ENCODE results near the gene SEMA3D.

Gene SEMA3D

DNA sequence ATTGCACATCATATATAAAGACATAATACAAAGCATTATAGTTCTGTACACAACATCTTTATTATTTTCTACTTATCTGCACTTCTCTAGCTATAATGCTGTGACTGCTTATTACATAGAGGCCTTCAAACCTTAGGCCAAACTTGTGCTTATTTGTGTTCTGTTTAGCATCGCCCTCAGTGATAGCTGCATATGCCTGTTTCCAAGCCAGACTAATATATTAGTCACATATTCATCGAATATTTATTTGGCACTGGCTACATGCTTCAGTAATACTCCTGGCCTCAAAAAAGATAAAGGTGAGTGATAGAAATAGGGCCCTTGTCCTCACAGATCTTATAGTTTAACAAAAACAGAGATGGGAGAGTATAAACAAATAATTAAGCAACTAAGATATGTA, 30.2 kb upstream of the SEMA3D start:
- H3K9me3 ChIP-seq (ENCODE audit: control insufficient read depth, low read length) = no peaks in the 10 kb centered on the region
- H3K4me1 ChIP-seq (ENCODE audit: control insufficient read depth, insufficient read depth, low read length, poor library complexity, severe bottlenecking) = no peaks in the 10 kb centered on the region
- H3K36me3 ChIP-seq (ENCODE audit: control insufficient read depth, insufficient read depth, low read length) = no peaks in the 10 kb centered on the region
- H3K4me3 ChIP-seq (ENCODE audit: extremely low read depth, insufficient read depth, low read length, poor library complexity, severe bottlenecking) = no peak overlapping the region
- WGBS, 2 experiments (ENCODE audit: insufficient coverage in 2 of 2) = no CpG with 5 or more reads among the region's 2 CpGs
- H3K27ac ChIP-seq (ENCODE audit: low read depth, low read length, severe bottlenecking) = no peak overlapping the region

DNA sequence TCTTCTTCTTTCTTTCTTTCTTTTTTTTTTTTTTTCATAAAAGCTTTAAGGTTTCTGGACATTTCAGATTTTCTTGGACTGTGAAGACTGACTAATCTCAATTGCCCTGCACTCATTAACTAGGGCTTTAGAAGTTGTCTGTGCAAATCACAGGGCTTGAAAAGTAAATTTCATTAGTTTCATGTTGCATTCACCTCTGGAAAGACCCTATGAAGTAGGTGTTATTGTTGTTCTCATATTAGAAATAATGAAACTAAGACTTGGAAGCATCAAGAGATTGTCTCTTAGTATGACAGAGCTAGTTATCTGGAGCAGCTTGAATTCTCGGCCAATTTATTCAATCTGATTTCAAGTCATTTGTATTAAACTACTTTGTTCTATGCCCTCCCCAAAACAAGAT, 28.2 kb upstream of the SEMA3D start:
- no peak overlapping the region for H3K4me3 ChIP-seq (ENCODE audit: extremely low read depth, insufficient read depth, low read length, poor library complexity, severe bottlenecking)
- no peaks in the 10 kb centered on the region for H3K9me3 ChIP-seq (ENCODE audit: control insufficient read depth, low read length)
- no peak overlapping the region for H3K27ac ChIP-seq (ENCODE audit: low read depth, low read length, severe bottlenecking)
- WGBS, 2 experiments (ENCODE audit: insufficient coverage in 2 of 2) = no CpG with 5 or more reads among the region's 1 CpG
- no peaks in the 10 kb centered on the region for H3K4me1 ChIP-seq (ENCODE audit: control insufficient read depth, insufficient read depth, low read length, poor library complexity, severe bottlenecking)
- H3K36me3 ChIP-seq (ENCODE audit: control insufficient read depth, insufficient read depth, low read length) = no peaks in the 10 kb centered on the region

DNA sequence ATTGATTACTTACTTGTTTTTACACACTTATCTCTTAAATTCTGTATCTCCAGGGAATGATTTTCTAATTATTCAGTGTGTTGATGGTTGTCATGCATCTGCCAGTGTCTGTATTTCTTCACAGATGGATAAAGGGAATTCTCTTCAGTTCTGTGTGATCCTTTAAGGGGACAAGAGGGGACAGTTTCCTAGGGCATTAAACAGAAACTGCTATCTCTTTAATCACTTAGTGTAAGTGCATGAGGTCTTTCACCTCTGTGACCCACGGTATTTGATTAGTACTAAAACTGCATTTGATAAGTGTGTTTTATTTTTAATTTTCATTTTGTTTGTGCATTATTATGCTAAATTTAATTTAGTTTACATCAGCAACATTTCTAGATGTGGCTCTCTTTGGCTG, 26.6 kb upstream of the SEMA3D start:
- Histone ChIP-seq H3K4me1 (ENCODE audit: control insufficient read depth, insufficient read depth, low read length, poor library complexity, severe bottlenecking) (no peaks in the 10 kb centered on the region), H3K36me3 (ENCODE audit: control insufficient read depth, insufficient read depth, low read length) (no peaks in the 10 kb centered on the region), H3K4me3 (ENCODE audit: extremely low read depth, insufficient read depth, low read length, poor library complexity, severe bottlenecking) (no peak overlapping the region), H3K9me3 (ENCODE audit: control insufficient read depth, low read length) (no peaks in the 10 kb centered on the region), H3K27ac (ENCODE audit: low read depth, low read length, severe bottlenecking) (no peak overlapping the region)
- WGBS, 2 experiments (ENCODE audit: insufficient coverage in 2 of 2) = no CpG with 5 or more reads among the region's 1 CpG

DNA sequence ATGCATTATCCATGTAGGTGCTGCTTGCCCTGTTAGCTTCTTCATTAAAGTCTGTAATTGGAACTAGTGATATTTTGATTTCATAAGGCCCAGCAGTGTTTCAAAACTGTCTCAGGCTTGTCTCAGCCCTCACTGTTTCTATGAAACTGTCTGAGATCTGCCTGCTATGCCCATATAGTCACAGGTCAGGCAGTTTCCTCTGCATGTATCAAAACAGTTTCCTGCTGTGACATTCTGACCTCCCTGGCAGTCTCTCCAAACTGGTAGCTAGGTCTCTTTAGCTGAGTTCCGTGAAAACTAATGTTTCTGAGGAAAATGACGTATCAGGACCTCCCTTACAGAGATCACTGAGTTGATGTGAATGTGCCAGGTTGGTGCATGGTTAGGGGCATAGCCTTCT, 18.9 kb upstream of the SEMA3D start:
- no CpG with 5 or more reads among the region's 2 CpGs for WGBS, 2 experiments (ENCODE audit: insufficient coverage in 2 of 2)
- peaks cover 5% of the 10 kb centered on the region for H3K9me3 ChIP-seq (ENCODE audit: control insufficient read depth, low read length)
- no peak overlapping the region for H3K4me3 ChIP-seq (ENCODE audit: extremely low read depth, insufficient read depth, low read length, poor library complexity, severe bottlenecking)
- no peak overlapping the region for H3K27ac ChIP-seq (ENCODE audit: low read depth, low read length, severe bottlenecking)
- H3K36me3 ChIP-seq (ENCODE audit: control insufficient read depth, insufficient read depth, low read length) = no peaks in the 10 kb centered on the region
- H3K4me1 ChIP-seq (ENCODE audit: control insufficient read depth, insufficient read depth, low read length, poor library complexity, severe bottlenecking) = no peaks in the 10 kb centered on the region

DNA sequence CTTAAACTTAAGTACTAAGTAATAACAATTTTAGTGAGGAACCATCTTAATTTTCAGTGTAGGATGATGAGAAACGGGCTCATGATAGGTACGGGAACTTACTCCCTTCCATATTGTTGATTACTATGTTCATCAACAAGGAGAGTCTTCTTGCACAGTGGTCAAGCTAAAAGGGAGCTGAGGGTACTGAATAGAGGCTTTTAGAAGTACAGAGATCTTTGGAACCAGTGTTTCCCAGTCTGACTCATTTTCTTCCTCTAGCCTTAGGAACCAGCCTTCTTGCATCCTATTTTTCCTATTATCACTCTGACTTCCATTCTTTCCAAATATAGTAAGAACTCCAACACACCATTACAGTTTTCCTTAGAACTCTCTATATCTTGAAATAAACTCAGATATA, 17.6 kb upstream of the SEMA3D start:
- WGBS, 2 experiments (ENCODE audit: insufficient coverage in 2 of 2) = 80% methylated on average over 1 of the region's 2 CpGs; no CpG with 5 or more reads in 1 of the 2 experiments
- Histone ChIP-seq H3K9me3 (ENCODE audit: control insufficient read depth, low read length) (peaks cover 9% of the 10 kb centered on the region), H3K4me1 (ENCODE audit: control insufficient read depth, insufficient read depth, low read length, poor library complexity, severe bottlenecking) (no peaks in the 10 kb centered on the region), H3K4me3 (ENCODE audit: extremely low read depth, insufficient read depth, low read length, poor library complexity, severe bottlenecking) (no peak overlapping the region), H3K36me3 (ENCODE audit: control insufficient read depth, insufficient read depth, low read length) (no peaks in the 10 kb centered on the region), H3K27ac (ENCODE audit: low read depth, low read length, severe bottlenecking) (no peak overlapping the region)

DNA sequence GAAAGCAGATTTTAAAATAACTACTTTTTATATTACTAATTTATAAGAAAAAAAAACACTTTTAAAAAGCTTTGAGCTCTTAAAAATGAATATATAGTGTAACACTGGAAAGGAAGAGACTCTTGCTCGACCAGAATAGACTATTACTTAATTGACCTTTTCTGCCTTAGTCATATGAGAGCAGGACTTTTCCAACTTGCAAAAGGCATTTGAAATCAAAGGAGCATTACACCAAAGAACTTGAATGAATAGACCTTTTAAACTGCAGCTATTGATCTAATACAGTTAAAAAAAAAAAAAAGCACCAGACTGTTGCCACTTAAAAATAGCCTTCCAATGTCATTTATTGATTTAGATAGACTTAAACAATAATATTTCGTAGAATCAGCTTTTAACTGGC, 17.2 kb upstream of the SEMA3D start:
- WGBS, 2 experiments (ENCODE audit: insufficient coverage in 2 of 2) = 100% methylated on average over 1 of the region's 2 CpGs; no CpG with 5 or more reads in 1 of the 2 experiments
- Histone ChIP-seq H3K4me1 (ENCODE audit: control insufficient read depth, insufficient read depth, low read length, poor library complexity, severe bottlenecking) (no peaks in the 10 kb centered on the region), H3K9me3 (ENCODE audit: control insufficient read depth, low read length) (peaks cover 9% of the 10 kb centered on the region), H3K4me3 (ENCODE audit: extremely low read depth, insufficient read depth, low read length, poor library complexity, severe bottlenecking) (no peak overlapping the region), H3K36me3 (ENCODE audit: control insufficient read depth, insufficient read depth, low read length) (no peaks in the 10 kb centered on the region), H3K27ac (ENCODE audit: low read depth, low read length, severe bottlenecking) (no peak overlapping the region)

DNA sequence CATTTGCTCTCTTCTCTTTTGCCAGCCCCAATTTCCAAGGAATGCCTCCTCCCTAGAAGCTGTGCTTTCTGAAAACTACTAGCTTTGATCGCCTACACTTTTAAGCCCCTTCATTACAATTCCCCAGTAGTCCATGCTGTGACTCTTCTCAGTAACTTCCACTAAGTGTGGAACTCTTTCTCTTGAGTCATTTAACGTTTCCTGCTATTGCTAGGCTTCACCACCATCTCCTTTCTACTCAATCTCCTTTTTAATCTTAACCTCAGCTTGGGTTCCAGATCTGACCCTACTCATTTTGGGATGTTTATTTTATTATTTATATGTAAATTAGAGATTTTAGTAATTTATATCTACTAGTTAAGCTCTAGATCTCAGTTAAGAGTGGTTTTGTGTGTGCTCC, 14.4 kb upstream of the SEMA3D start:
- 87 to 94% methylated on average over 1 of the region's 2 CpGs for WGBS, 2 experiments (ENCODE audit: insufficient coverage in 2 of 2)
- Histone ChIP-seq H3K9me3 (ENCODE audit: control insufficient read depth, low read length) (peaks cover 9% of the 10 kb centered on the region), H3K27ac (ENCODE audit: low read depth, low read length, severe bottlenecking) (no peak overlapping the region), H3K4me1 (ENCODE audit: control insufficient read depth, insufficient read depth, low read length, poor library complexity, severe bottlenecking) (no peaks in the 10 kb centered on the region), H3K4me3 (ENCODE audit: extremely low read depth, insufficient read depth, low read length, poor library complexity, severe bottlenecking) (no peak overlapping the region), H3K36me3 (ENCODE audit: control insufficient read depth, insufficient read depth, low read length) (no peaks in the 10 kb centered on the region)

DNA sequence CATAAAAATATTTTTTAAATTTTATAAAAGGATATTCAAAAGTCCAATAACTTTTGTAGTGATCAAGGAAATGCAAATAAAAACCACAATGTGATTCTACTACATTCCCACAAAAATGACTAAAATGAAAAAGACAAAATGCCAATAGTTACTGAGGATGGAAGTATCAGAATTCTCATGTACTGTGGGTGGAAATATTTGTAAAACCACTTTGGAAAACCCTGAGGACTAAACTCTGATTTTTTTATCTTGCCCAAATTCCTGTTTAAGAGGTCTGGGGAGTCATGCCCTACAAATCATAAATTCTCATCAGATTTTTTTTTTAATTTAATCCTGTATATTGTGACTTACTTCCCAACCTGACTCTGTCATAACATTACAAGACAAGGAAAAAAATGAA, 9.8 kb upstream of the SEMA3D start:
- Histone ChIP-seq H3K27ac (ENCODE audit: low read depth, low read length, severe bottlenecking) (no peak overlapping the region), H3K4me3 (ENCODE audit: extremely low read depth, insufficient read depth, low read length, poor library complexity, severe bottlenecking) (no peak overlapping the region)

DNA sequence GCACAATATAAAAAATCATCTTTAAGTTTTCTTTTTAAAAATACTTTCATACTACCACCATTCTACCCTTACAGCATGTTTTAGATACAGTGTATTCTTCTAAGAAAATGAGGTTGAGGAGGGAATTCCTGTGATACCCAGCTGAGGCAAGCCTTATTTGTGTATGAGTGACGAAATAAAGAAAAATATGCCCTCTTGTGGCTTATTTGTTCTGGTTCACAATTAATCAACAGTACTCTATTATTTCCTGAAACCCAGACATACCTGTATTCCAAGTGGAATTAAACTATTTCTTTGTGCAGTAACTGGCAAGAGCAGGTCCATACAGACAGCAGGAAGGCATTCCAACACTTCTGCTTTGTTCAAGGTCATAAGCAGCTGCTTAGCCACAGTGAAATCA, 4.5 kb upstream of the SEMA3D start:
- Histone ChIP-seq H3K36me3 (ENCODE audit: control insufficient read depth, insufficient read depth, low read length) (no peaks in the 10 kb centered on the region), H3K9me3 (ENCODE audit: control insufficient read depth, low read length) (no peaks in the 10 kb centered on the region), H3K4me3 (ENCODE audit: extremely low read depth, insufficient read depth, low read length, poor library complexity, severe bottlenecking) (no peak overlapping the region), H3K4me1 (ENCODE audit: control insufficient read depth, insufficient read depth, low read length, poor library complexity, severe bottlenecking) (no peaks in the 10 kb centered on the region), H3K27ac (ENCODE audit: low read depth, low read length, severe bottlenecking) (no peak overlapping the region)
- WGBS, 2 experiments (ENCODE audit: insufficient coverage in 2 of 2) = no CpG with 5 or more reads among the region's 1 CpG

More for the DNA sequence above, 9.8 kb upstream of the SEMA3D start:
- peaks cover 9% of the 10 kb centered on the region for H3K9me3 ChIP-seq (ENCODE audit: control insufficient read depth, low read length)
- no peaks in the 10 kb centered on the region for H3K36me3 ChIP-seq (ENCODE audit: control insufficient read depth, insufficient read depth, low read length)
- H3K4me1 ChIP-seq (ENCODE audit: control insufficient read depth, insufficient read depth, low read length, poor library complexity, severe bottlenecking) = no peaks in the 10 kb centered on the region

DNA sequence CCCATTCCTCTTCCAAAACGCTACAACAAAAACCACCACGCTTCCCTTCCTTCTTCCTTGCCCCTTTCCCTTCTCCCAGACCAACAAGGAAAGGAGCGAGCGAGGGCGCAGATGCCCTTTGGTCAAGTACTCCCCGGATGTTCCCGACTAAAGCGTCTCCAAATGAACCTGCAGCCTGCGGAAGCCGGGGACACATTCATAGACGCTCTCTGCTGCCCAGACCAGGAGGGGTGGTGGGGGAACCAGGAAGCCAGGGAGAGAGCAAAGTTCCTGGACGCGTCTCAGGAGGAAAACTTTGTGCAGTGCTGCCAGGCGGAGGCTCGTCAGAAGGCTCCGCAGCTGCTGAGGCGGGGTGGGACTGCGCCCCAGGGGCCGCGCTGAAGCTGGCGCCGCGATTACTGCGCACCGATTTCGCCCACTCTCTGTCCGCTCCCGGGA, 754 bp downstream of the SEMA3D start:
- Histone ChIP-seq H3K27ac (ENCODE audit: low read depth, low read length, severe bottlenecking) (no peak overlapping the region), H3K9me3 (ENCODE audit: control insufficient read depth, low read length) (no peaks in the 10 kb centered on the region), H3K4me1 (ENCODE audit: control insufficient read depth, insufficient read depth, low read length, poor library complexity, severe bottlenecking) (peaks cover 2% of the 10 kb centered on the region), H3K4me3 (ENCODE audit: extremely low read depth, insufficient read depth, low read length, poor library complexity, severe bottlenecking) (peak overlapping the region; percentile 68), H3K36me3 (ENCODE audit: control insufficient read depth, insufficient read depth, low read length) (no peaks in the 10 kb centered on the region)
- 0 to 1% methylated on average over 21 to 25 of the region's 28 CpGs for WGBS, 2 experiments (ENCODE audit: insufficient coverage in 2 of 2)

DNA sequence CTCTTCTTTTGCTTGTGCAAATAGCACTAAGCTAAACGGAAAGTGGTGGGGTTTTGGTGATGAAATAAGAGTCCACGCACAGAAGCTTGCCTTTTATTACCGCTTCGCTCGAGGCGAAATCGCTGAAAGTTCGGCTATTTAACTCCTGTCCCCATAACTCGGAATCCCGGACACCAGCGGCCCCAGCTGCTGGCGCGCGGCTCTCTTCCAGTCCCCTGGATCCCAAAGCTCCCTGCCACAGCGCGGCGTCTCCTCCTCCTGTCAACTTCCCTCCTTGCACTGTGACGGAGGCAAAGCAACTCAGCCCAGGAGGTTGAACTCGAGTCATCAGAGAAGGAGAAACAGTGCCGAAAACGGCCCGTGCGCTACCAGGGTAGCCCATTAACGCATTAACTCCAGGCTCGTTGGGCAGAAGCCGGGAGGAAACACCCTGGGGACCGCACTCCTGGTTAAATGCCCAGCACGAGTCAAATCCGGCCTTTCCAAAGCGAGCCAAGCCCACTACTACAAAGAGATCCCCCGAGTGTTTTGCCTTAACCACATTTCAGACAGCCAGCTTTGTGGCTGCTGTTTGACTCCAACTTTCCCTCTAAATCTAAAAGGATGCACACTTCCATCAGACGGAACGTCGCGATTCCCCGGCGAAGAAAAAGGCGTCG, 1.3 kb downstream of the SEMA3D start:
- peaks cover 2% of the 10 kb centered on the region for H3K4me1 ChIP-seq (ENCODE audit: control insufficient read depth, insufficient read depth, low read length, poor library complexity, severe bottlenecking)
- WGBS, 2 experiments (ENCODE audit: insufficient coverage in 2 of 2) = 0% methylated on average over 22 to 27 of the region's 39 CpGs
- no peaks in the 10 kb centered on the region for H3K36me3 ChIP-seq (ENCODE audit: control insufficient read depth, insufficient read depth, low read length)
- no peaks in the 10 kb centered on the region for H3K9me3 ChIP-seq (ENCODE audit: control insufficient read depth, low read length)
- peak overlapping the region; percentile 68 for H3K4me3 ChIP-seq (ENCODE audit: extremely low read depth, insufficient read depth, low read length, poor library complexity, severe bottlenecking)
- H3K27ac ChIP-seq (ENCODE audit: low read depth, low read length, severe bottlenecking) = no peak overlapping the region
